Measurements from ENCODE around the gene DEFB123. TPM values are rescaled to one million over a fixed set of nuclear protein-coding genes. Genes with fewer than 3 reads are reported as not detected.
A peak's percentile ranks its signal among the peaks of the same experiment; 100 is the strongest.

The DEFB123 gene
- total and polyA plus RNA-seq, 9 of the 15 experiments (the other 6 are each of a cell fraction or from before 2014, with no cell fraction given): not detected

GRCh38 chr20:31494131-31494530 lies 53.7 kb downstream of the DEFB123 start (continued):
- TF ChIP-seq, protein P1, sequence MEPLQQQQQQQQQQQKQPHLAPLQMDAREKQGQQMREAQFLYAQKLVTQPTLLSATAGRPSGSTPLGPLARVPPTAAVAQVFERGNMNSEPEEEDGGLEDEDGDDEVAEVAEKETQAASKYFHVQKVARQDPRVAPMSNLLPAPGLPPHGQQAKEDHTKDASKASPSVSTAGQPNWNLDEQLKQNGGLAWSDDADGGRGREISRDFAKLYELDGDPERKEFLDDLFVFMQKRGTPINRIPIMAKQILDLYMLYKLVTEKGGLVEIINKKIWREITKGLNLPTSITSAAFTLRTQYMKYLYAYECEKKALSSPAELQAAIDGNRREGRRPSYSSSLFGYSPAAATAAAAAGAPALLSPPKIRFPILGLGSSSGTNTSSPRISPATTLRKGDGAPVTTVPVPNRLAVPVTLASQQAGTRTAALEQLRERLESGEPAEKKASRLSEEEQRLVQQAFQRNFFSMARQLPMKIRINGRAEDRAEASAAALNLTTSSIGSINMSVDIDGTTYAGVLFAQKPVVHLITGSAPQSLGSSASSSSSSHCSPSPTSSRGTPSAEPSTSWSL (CRISPR knock-in tag; IDR thresholded peaks at IDR 0.05; ENCODE audit: borderline replicate concordance): no peak
- TF ChIP-seq, protein P2, sequence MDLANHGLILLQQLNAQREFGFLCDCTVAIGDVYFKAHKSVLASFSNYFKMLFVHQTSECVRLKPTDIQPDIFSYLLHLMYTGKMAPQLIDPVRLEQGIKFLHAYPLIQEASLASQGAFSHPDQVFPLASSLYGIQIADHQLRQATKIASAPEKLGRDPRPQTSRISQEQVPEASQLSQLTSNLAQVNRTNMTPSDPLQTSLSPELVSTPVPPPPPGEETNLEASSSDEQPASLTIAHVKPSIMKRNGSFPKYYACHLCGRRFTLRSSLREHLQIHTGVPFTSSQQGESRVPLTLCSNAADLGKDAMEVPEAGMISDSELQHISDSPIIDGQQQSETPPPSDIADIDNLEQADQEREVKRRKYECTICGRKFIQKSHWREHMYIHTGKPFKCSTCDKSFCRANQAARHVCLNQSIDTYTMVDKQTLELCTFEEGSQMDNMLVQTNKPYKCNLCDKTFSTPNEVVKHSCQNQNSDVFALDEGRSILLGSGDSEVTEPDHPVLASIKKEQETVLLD (IDR thresholded peaks at IDR 0.05): no peak
- TF ChIP-seq SPI1 (IDR thresholded peaks at IDR 0.05; ENCODE audit: borderline replicate concordance, low read depth, low read length): no peak
- TF ChIP-seq RAD51 (IDR thresholded peaks at IDR 0.05; ENCODE audit: borderline replicate concordance, low read depth): peak; percentile 81
- TF ChIP-seq CHD7 (IDR thresholded peaks at IDR 0.05; ENCODE audit: low read depth, low read length): no peak
- no peak for TF ChIP-seq HNRNPUL1 (IDR thresholded peaks at IDR 0.05; ENCODE audit: low read length)

All from K562 (cell line).